ENCODE data around the gene CEP112. TPM values are rescaled to one million over a fixed set of nuclear protein-coding genes. Genes with fewer than 3 reads are reported as not detected.

The CEP112 gene
- polyA plus RNA-seq, 1 donor (not counting 4 experiments of a cell fraction or from before 2014, with no cell fraction given): 2.6 TPM

DNA sequence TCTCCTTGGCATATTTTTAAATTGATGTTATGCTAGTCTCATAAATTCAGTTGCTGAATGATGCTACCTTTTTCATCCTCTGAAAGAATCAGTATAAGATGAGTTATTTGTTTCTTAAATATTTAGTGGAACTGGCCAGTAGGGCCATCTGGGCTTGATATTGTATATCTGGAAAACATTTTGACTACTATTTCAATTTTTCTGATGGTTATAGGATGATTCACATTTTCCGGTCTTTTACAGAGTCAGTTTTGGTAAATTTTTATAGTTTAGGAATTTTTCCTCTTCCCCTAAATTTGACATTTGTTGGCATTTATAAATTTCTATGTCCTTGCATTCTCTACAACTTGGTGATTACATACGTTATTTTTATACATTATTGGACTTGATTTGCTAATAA lies 334.2 kb downstream of the CEP112 start:
- H3K9me1 ChIP-seq (ENCODE audit: control insufficient read depth, extremely low read depth, insufficient read depth, low read length): no peaks in the 10 kb centered on the region
- no peak overlapping the region for H3K27ac ChIP-seq (ENCODE audit: control insufficient read depth, insufficient read depth, low read length)
- no peak overlapping the region for H3K9ac ChIP-seq (ENCODE audit: control insufficient read depth, extremely low read depth, insufficient read depth, low read length)
- H3K27me3 ChIP-seq (ENCODE audit: control insufficient read depth, extremely low read depth, insufficient read depth, low read length): no peaks in the 10 kb centered on the region
- no peak overlapping the region for H3K4me2 ChIP-seq (ENCODE audit: control insufficient read depth, extremely low read depth, insufficient read depth, low read depth, low read length)
- no peaks in the 10 kb centered on the region for H3K36me3 ChIP-seq (ENCODE audit: control insufficient read depth in 2 of 2, extremely low read depth in 1 of 2, insufficient read depth in 2 of 2, low read length in 2 of 2)
- no peaks in the 10 kb centered on the region for H3K79me2 ChIP-seq (ENCODE audit: control insufficient read depth, insufficient read depth, low read length)
- no peak overlapping the region for H3K4me3 ChIP-seq (ENCODE audit: control insufficient read depth in 2 of 3, extremely low read depth in 1 of 3, insufficient read depth in 2 of 3, low read depth in 1 of 3, low read length in 3 of 3)
- no peak for TF ChIP-seq EZH2 (IDR thresholded peaks at IDR 0.05; ENCODE audit: low read length)
- TF ChIP-seq, protein P1, sequence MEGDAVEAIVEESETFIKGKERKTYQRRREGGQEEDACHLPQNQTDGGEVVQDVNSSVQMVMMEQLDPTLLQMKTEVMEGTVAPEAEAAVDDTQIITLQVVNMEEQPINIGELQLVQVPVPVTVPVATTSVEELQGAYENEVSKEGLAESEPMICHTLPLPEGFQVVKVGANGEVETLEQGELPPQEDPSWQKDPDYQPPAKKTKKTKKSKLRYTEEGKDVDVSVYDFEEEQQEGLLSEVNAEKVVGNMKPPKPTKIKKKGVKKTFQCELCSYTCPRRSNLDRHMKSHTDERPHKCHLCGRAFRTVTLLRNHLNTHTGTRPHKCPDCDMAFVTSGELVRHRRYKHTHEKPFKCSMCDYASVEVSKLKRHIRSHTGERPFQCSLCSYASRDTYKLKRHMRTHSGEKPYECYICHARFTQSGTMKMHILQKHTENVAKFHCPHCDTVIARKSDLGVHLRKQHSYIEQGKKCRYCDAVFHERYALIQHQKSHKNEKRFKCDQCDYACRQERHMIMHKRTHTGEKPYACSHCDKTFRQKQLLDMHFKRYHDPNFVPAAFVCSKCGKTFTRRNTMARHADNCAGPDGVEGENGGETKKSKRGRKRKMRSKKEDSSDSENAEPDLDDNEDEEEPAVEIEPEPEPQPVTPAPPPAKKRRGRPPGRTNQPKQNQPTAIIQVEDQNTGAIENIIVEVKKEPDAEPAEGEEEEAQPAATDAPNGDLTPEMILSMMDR (optimal IDR thresholded peaks at IDR 0.05 in 1 of 3, IDR thresholded peaks at IDR 0.05 in 1 of 3, conservative IDR thresholded peaks at IDR 0.05 in 1 of 3; ENCODE audit: extremely low read depth in 1 of 3, insufficient read depth in 2 of 3, low read length in 3 of 3): no peak
- no peak overlapping the region for H2AFZ ChIP-seq (ENCODE audit: control insufficient read depth, low read length)
- FAIRE-seq (no peak), DNase-seq (ENCODE audit: low read depth, low spot score) (no peak)
- dilution Hi-C loops (cut with MboI; ENCODE audit: extremely low pct_ligation_motif_present, low sequenced_read_pairs): no loop called here
- H4K20me1 ChIP-seq (ENCODE audit: control insufficient read depth, extremely low read depth, insufficient read depth, low read length): no peaks in the 10 kb centered on the region
- no peaks in the 10 kb centered on the region for H3K9me3 ChIP-seq (ENCODE audit: control insufficient read depth, low read depth, low read length)
- H3K4me1 ChIP-seq (ENCODE audit: control insufficient read depth, extremely low read depth, insufficient read depth, low read length): peaks cover 15% of the 10 kb centered on the region

DNA sequence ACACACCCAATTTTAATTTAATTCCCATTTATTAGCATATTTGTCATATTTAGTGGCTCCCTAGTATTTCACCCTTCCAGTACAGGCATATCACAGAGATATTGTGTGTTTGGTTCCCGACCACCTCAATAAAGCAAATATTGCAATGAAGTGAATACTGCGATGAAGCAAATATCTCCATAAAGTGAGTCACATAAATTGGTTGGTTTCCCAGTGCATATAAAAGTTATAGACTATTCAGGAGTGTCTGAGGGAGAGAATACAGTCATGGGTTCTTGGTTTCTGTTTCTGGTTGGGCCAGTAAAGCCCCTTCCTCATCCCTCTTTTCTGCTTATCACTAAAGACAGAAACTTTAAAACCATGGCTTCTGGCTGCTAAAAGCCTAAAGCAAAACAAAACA lies 335.1 kb downstream of the CEP112 start:
- no peak for DNase-seq (ENCODE audit: low read depth, low spot score)
- no peaks in the 10 kb centered on the region for H3K79me2 ChIP-seq (ENCODE audit: control insufficient read depth, insufficient read depth, low read length)
- no peaks in the 10 kb centered on the region for H3K9me3 ChIP-seq (ENCODE audit: control insufficient read depth, low read depth, low read length)
- no peaks in the 10 kb centered on the region for H3K9me1 ChIP-seq (ENCODE audit: control insufficient read depth, extremely low read depth, insufficient read depth, low read length)
- no peaks in the 10 kb centered on the region for H4K20me1 ChIP-seq (ENCODE audit: control insufficient read depth, extremely low read depth, insufficient read depth, low read length)
- dilution Hi-C loops (cut with MboI; ENCODE audit: extremely low pct_ligation_motif_present, low sequenced_read_pairs): no loop called here
- FAIRE-seq: peak; percentile 32
- peaks cover 15% of the 10 kb centered on the region for H3K4me1 ChIP-seq (ENCODE audit: control insufficient read depth, extremely low read depth, insufficient read depth, low read length)
- no peak overlapping the region for H3K9ac ChIP-seq (ENCODE audit: control insufficient read depth, extremely low read depth, insufficient read depth, low read length)
- no peak overlapping the region for H3K4me3 ChIP-seq (ENCODE audit: control insufficient read depth in 2 of 3, extremely low read depth in 1 of 3, insufficient read depth in 2 of 3, low read depth in 1 of 3, low read length in 3 of 3)
- no peaks in the 10 kb centered on the region for H3K27me3 ChIP-seq (ENCODE audit: control insufficient read depth, extremely low read depth, insufficient read depth, low read length)
- no peak overlapping the region for H3K27ac ChIP-seq (ENCODE audit: control insufficient read depth, insufficient read depth, low read length)
- no peak for TF ChIP-seq EZH2 (IDR thresholded peaks at IDR 0.05; ENCODE audit: low read length)
- TF ChIP-seq, protein P1 (optimal IDR thresholded peaks at IDR 0.05 in 1 of 3, IDR thresholded peaks at IDR 0.05 in 1 of 3, conservative IDR thresholded peaks at IDR 0.05 in 1 of 3; ENCODE audit: extremely low read depth in 1 of 3, insufficient read depth in 2 of 3, low read length in 3 of 3): no peak
- no peaks in the 10 kb centered on the region for H3K36me3 ChIP-seq (ENCODE audit: control insufficient read depth in 2 of 2, extremely low read depth in 1 of 2, insufficient read depth in 2 of 2, low read length in 2 of 2)
- H2AFZ ChIP-seq (ENCODE audit: control insufficient read depth, low read length): no peak overlapping the region
- H3K4me2 ChIP-seq (ENCODE audit: control insufficient read depth, extremely low read depth, insufficient read depth, low read depth, low read length): no peak overlapping the region

All from keratinocyte (primary cell).